Measurements from ENCODE around the gene MAD2L1BP. TPM values are rescaled to one million over a fixed set of nuclear protein-coding genes. Genes with fewer than 3 reads are reported as not detected.
"Not testable (repeated sequence)": the region's sequence is repeated elsewhere in the genome, so short reads cannot be mapped to it uniquely, and the experiment has no call there.

The MAD2L1BP gene
- total RNA-seq, 2 donors from 2014 or later, result 38.4 to 38.7 TPM

- H3K27ac Mint-ChIP-seq, result peak within 1 kb of the TSS in 1 of 2 donors; percentile 94
- peaks cover 5 to 12% of the 10 kb centered on the region in 2 donors for H3K36me3 Mint-ChIP-seq
- ATAC-seq, result peak; percentile 85 to 92
- DNase-seq (ENCODE audit: low spot score in 2 of 2), result peak in 1 of 2 donors; percentile 78
- no peaks in the 10 kb centered on the region for H3K9me3 Mint-ChIP-seq
These were observed 9.4 kb downstream of the MAD2L1BP start, which contains the start of gene RSPH9 for GRCh38 chr6:43644940-43645612. TSS of gene RSPH9 (plus strand) at chr6:43645036. CDS start at chr6:43645099, 63 bp downstream.

GRCh38 chr6:43645613-43645964 is 9.9 kb downstream of the MAD2L1BP start:
- ATAC-seq, result peak; percentile 10 to 32
- Mint-ChIP-seq H3K9me3 (no peaks in the 10 kb centered on the region), H3K27ac (peak overlapping the region in 1 of 2 donors; percentile 94)

GRCh38 chr6:43647613-43648012 is 12.0 kb downstream of the MAD2L1BP start:
- ATAC-seq, result no peak
- no peaks in the 10 kb centered on the region for H3K36me3 Mint-ChIP-seq
- H3K9me3 Mint-ChIP-seq, result no peaks in the 10 kb centered on the region

More at GRCh38 chr6:43645613-43645964, 9.9 kb downstream of the MAD2L1BP start:
- DNase-seq (ENCODE audit: low spot score in 2 of 2), result no peak
- peaks cover 0 to 7% of the 10 kb centered on the region in 2 donors for H3K36me3 Mint-ChIP-seq

DNA sequence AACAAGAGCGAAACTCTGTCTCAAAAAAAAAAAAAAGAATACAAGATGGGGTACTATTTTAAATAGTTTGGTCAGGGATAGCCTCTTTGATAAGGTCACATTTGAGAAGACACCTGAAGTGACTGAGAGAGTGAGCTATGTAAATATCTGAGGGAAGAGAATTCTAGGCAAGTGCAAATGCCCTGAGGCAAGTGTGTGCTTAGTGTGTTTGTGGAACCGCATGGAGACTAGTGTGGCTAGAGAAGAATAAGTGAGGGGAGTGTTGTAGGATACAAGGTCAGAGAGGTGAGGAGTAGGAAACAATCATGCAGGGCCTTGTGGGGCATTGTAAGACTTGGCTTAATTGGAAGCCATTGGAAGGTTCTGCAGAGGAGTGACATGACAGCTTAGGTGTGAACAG is 12.6 kb downstream of the MAD2L1BP start:
- no peaks in the 10 kb centered on the region for H3K9me3 Mint-ChIP-seq
- DNase-seq (ENCODE audit: low spot score in 2 of 2), result no peak
- no peak for ATAC-seq
- no peaks in the 10 kb centered on the region for H3K36me3 Mint-ChIP-seq
- no peak overlapping the region for H3K27ac Mint-ChIP-seq

More at GRCh38 chr6:43647613-43648012, 12.0 kb downstream of the MAD2L1BP start:
- no peak for DNase-seq (ENCODE audit: low spot score in 2 of 2)
- H3K27ac Mint-ChIP-seq, result no peak overlapping the region

DNA sequence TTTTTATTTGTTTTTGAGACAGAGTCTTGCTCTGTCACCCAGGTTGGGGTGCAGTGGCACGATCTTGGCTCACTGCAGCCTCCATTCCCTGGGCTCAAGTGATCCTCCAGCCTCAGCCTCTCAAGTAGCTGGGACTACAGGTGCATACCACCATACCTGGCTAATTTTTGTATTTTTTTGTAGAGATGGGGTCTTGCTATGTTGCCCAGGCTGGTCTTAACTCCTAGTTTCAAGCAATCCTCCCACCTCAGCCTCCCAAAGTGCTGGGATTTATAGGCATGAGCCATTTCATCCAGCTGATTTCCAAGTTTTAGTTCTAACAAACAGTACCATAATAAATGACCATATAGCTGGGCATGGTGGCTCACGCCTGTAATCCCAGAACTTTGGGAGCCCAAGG is 17.2 kb downstream of the MAD2L1BP start:
- not testable (repeated sequence) for ATAC-seq; H3K9me3 Mint-ChIP-seq; DNase-seq (ENCODE audit: low spot score in 2 of 2); H3K36me3 Mint-ChIP-seq; H3K27ac Mint-ChIP-seq

DNA sequence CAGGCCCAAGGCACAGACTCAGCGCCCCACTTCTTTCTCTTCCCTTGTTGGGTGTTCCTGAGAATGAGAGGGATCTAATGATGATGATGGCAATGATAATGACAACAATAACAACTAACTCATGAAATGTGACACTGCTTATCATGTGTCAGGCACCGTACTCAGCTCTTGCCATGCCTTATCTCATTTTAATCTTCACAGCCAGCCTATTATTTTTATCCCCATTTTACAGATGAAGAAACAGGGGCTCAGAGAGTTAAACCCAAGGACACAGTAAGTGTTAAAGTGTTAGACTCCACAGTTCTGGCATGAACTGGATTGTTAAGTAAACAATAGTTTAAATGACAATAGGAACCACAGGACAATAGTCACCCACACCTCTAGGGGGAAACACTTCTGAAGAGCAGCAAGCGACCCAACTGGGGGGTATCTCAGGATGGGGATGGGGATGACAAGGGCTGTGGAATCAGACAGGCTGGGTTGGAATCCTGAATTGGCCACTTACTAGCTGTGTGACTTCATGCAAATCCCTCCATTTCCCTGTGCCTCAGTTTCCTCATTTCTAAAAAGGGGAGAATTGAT is 21.7 kb downstream of the MAD2L1BP start:
- ATAC-seq (no peak), DNase-seq (ENCODE audit: low spot score in 2 of 2) (no peak)
- Mint-ChIP-seq H3K36me3 (peaks cover 0 to 5% of the 10 kb centered on the region in 2 donors), H3K9me3 (no peaks in the 10 kb centered on the region), H3K27ac (no peak overlapping the region)

GRCh38 chr6:43658161-43658560 is 22.5 kb downstream of the MAD2L1BP start:
- no peak overlapping the region for H3K27ac Mint-ChIP-seq
- ATAC-seq (no peak), DNase-seq (ENCODE audit: low spot score in 2 of 2) (no peak)
- peaks cover 0 to 5% of the 10 kb centered on the region in 2 donors for H3K36me3 Mint-ChIP-seq
- H3K9me3 Mint-ChIP-seq, result no peaks in the 10 kb centered on the region

DNA sequence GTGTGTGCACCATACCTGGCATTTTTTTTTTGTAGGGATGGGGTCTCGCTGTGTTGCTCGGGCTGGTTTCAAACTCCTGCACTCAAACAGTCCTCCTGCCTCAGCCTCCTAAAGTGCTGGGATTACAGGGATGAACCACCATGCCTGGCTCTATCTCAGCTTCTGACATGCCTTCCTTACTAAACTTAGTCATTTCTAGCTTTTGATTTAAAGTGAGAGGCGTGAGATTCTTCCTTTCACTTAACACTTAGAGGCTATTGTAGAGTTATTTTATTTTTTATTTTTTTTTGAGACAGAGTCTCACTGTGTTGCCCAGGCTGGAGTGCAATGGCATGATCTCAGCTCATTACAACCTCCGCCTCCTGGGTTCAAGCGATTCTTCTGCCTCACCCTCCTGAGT is 27.3 kb downstream of the MAD2L1BP start:
- DNase-seq (ENCODE audit: low spot score in 2 of 2); H3K9me3 Mint-ChIP-seq; H3K36me3 Mint-ChIP-seq; H3K27ac Mint-ChIP-seq: not testable (repeated sequence)
- ATAC-seq, result peak in 1 of 2 donors; percentile 55

GRCh38 chr6:43665376-43665775 is 29.7 kb downstream of the MAD2L1BP start:
- H3K9me3 Mint-ChIP-seq, result no peaks in the 10 kb centered on the region

GRCh38 chr6:43666196-43666920 is 30.7 kb downstream of the MAD2L1BP start:
- Mint-ChIP-seq H3K27ac (peak overlapping the region in 1 of 2 donors; percentile 41), H3K36me3 (no peaks in the 10 kb centered on the region), H3K9me3 (no peaks in the 10 kb centered on the region)
- no peak for ATAC-seq
- DNase-seq (ENCODE audit: low spot score in 2 of 2), result no peak

More at GRCh38 chr6:43665376-43665775, 29.7 kb downstream of the MAD2L1BP start:
- Mint-ChIP-seq H3K36me3 (peaks cover 0 to 5% of the 10 kb centered on the region in 2 donors), H3K27ac (no peak overlapping the region)
- ATAC-seq, result no peak
- DNase-seq (ENCODE audit: low spot score in 2 of 2), result no peak

GRCh38 chr6:43667245-43668150 is 31.9 kb downstream of the MAD2L1BP start:
- peak overlapping the region; percentile 80 to 87 for H3K27ac Mint-ChIP-seq
- no peaks in the 10 kb centered on the region for H3K9me3 Mint-ChIP-seq
- peak; percentile 76 to 89 for DNase-seq (ENCODE audit: low spot score in 2 of 2)
- peak; percentile 63 to 65 for ATAC-seq
- H3K36me3 Mint-ChIP-seq, result no peaks in the 10 kb centered on the region

- Mint-ChIP-seq H3K27ac (peak overlapping the region; percentile 80 to 87), H3K36me3 (no peaks in the 10 kb centered on the region), H3K9me3 (no peaks in the 10 kb centered on the region)
- ATAC-seq, result peak; percentile 40 to 70
- DNase-seq (ENCODE audit: low spot score in 2 of 2), result peak in 1 of 2 donors; percentile 62
These were observed 32.8 kb downstream of the MAD2L1BP start for GRCh38 chr6:43668151-43669028.

DNA sequence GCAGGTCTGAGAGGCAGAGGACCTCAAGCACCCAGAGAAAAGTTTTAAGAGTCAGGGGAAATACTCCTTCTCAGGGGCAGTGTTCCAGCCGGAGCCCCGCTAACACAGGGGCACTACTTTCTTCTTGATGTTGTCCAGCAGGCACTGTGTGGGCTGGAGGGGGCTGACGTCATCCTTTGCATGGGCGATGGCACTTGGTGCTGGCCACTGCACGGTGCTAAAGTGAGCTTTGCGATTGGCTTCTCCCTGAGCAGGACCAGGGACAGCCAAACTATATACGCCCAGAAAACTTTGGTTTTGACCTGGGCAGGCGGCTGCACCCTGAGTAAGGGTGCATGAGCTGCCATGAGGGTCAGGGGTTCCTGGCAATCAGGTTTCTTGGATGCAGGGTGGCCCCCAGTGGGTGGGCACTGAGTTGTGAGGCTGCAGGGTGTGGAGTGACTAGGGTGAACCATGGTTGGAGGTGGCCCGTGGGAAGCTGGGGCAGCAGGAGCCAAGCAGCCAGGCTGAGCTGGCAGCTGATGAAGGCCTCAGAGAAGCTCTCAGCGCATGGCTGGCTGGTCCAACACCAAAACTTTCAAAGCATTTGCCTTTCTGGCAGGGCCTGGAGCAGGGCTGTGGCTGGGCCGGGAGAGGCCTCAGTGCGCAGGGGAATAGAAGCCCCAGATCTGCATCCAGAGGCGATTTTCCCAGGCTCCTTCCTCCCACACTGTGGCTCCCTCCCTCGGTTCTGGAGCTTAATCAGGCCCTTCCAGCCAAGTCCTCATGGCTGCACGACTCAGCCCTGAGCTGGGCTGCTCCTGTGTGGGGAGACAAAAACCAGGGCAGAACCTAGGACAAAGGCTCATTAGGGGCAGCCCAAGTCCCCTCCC is 33.6 kb downstream of the MAD2L1BP start:
- peak; percentile 5 to 19 for ATAC-seq
- Mint-ChIP-seq H3K36me3 (no peaks in the 10 kb centered on the region), H3K9me3 (no peaks in the 10 kb centered on the region), H3K27ac (peak overlapping the region; percentile 80 to 87)
- DNase-seq (ENCODE audit: low spot score in 2 of 2), result no peak

- Mint-ChIP-seq H3K9me3 (no peaks in the 10 kb centered on the region), H3K36me3 (no peaks in the 10 kb centered on the region), H3K27ac (peak overlapping the region; percentile 80 to 87)
- DNase-seq (ENCODE audit: low spot score in 2 of 2) (peak in 1 of 2 donors; percentile 36), ATAC-seq (peak; percentile 66 to 72)
These were observed 34.4 kb downstream of the MAD2L1BP start for GRCh38 chr6:43669922-43670622.

Measured in activated naive CD4-positive, alpha-beta T cell treated with anti-CD3 and anti-CD28 coated beads, Interleukin-2, amount 50 U/mL, for 72 hours (primary cell).